HG02678 (cell line): ENCODE data around the gene FASN.

Source experiments
- ATAC-seq: cut with Tn5 transposase; IDR thresholded peaks from one replicate; pipeline ENCODE4 v1.9.1; 2021; ENCODE audit warnings: mild to moderate bottlenecking, moderate library complexity; ENCODE audit not compliant: unreplicated experiment

The FASN gene

GRCh38 chr17:82118168-82118814 lies 20.3 kb upstream of the FASN start:
- no peak for ATAC-seq

GRCh38 chr17:82117139-82118090 lies 19.4 kb upstream of the FASN start:
- no peak for ATAC-seq

- no peak for ATAC-seq
These were observed 18.2 kb upstream of the FASN start for GRCh38 chr17:82116246-82116645.

GRCh38 chr17:82114872-82115271 lies 16.8 kb upstream of the FASN start:
- ATAC-seq = no peak

- no peak for ATAC-seq
These were observed 16.4 kb upstream of the FASN start for GRCh38 chr17:82114447-82114846.

GRCh38 chr17:82113941-82114340 lies 15.9 kb upstream of the FASN start:
- no peak for ATAC-seq

- no peak for ATAC-seq
These were observed 15.4 kb upstream of the FASN start for GRCh38 chr17:82113422-82113821.

GRCh38 chr17:82112914-82113311 lies 14.9 kb upstream of the FASN start:
- no peak for ATAC-seq

- no peak for ATAC-seq
These were observed 14.3 kb upstream of the FASN start for GRCh38 chr17:82112181-82112913.

- no peak for ATAC-seq
These were observed 12.3 kb upstream of the FASN start for GRCh38 chr17:82110298-82110697.

- no peak for ATAC-seq
These were observed 11.0 kb upstream of the FASN start for GRCh38 chr17:82108961-82109475.

GRCh38 chr17:82108496-82108945 lies 10.5 kb upstream of the FASN start:
- ATAC-seq = no peak

- ATAC-seq = no peak
These were observed 10.0 kb upstream of the FASN start for GRCh38 chr17:82108038-82108437.

- no peak for ATAC-seq
These were observed 9.4 kb upstream of the FASN start for GRCh38 chr17:82107341-82107860.

- ATAC-seq = no peak
These were observed 8.8 kb upstream of the FASN start for GRCh38 chr17:82106688-82107305.

- peak; percentile 85 for ATAC-seq
These were observed 8.0 kb upstream of the FASN start for GRCh38 chr17:82105882-82106687.

- ATAC-seq = no peak
These were observed 7.4 kb upstream of the FASN start for GRCh38 chr17:82105417-82105881.

GRCh38 chr17:82104797-82105416 lies 6.9 kb upstream of the FASN start:
- no peak for ATAC-seq
